ENCODE results near the gene PUSL1. TPM values are rescaled to one million over a fixed set of nuclear protein-coding genes. Genes with fewer than 3 reads are reported as not detected.
A peak's percentile ranks its signal among the peaks of the same experiment; 100 is the strongest.

The PUSL1 gene
- total and polyA plus RNA-seq, 11 donors: 6.8 to 17.7 (median 10.3) TPM

DNA sequence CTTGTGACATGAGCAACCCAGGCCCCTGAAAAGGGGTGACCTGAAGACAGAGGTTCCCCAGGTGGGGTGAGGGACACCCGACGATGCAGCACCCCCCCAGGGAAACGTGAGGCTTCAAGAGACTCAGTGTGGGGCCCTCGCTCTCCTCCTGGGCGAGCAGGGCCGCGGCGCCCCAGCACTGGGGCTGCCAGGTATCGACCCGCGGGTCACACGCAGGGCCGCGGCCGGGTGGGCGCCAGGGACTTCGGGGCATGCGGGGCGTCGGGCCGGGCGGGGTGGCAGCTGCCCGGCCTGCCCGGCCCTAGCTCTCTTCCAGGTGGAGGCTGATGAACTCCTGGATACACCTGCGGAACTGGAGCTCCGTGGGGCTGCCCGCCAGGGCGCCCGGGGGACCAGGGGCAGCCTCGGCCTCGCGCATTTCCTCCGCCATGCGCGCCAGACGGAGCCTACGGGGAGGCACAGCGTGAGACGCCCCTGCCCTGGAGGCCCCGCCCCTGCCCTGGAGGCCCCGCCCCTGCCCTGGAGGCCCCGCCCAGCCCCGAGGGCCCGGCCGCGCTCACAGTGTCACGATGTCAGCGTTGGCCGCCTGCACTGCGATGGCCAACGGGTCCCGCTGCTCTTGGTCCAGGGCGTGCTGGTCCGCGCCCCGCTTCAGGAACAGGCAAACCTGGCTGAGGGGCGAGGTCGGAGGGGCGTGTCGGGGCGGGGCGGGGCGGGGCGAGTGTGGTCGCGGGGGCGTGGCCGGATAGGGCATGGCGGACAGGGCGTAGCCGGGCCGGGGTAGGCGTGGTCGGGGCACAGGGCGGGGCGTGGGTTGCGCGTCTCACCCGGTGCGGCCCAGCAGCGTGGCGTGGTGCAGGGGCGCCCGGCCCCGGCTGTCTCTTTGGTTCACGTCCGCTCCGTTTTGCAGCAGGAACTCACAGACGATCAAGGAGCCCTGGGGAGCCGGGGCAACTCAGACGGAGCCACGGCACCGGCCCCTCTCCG is 14.8 kb upstream of the PUSL1 start:
- H3K4me3 ChIP-seq: no peak overlapping the region
- no peaks in the 10 kb centered on the region for H3K27me3 ChIP-seq
- H3K4me1 ChIP-seq: peaks cover 0 to 15% (median 7%) of the 10 kb centered on the region in 12 donors
- DNase-seq (peak in 2 of 5 donors; percentile 24 to 65), ATAC-seq (peak in 2 of 4 donors; percentile 2 to 12)
- 81 to 84% (median 83%) methylated on average over 27 to 94 of the region's 94 CpGs for WGBS, 4 donors
- no peak overlapping the region for H3K27ac ChIP-seq
- intact Hi-C loops (cut with DNase I): loop anchor here in 9 of 10 donors (2.0 to 10.0 kb wide), 6 partner anchors 171 to 309 kb away; partner anchors contain the start of gene PERM1 (in 1 of the 9)
- no peaks in the 10 kb centered on the region for H3K9me3 ChIP-seq
- H3K36me3 ChIP-seq: peaks cover 0 to 47% (median 12%) of the 10 kb centered on the region in 9 donors
- TF ChIP-seq, protein P1, sequence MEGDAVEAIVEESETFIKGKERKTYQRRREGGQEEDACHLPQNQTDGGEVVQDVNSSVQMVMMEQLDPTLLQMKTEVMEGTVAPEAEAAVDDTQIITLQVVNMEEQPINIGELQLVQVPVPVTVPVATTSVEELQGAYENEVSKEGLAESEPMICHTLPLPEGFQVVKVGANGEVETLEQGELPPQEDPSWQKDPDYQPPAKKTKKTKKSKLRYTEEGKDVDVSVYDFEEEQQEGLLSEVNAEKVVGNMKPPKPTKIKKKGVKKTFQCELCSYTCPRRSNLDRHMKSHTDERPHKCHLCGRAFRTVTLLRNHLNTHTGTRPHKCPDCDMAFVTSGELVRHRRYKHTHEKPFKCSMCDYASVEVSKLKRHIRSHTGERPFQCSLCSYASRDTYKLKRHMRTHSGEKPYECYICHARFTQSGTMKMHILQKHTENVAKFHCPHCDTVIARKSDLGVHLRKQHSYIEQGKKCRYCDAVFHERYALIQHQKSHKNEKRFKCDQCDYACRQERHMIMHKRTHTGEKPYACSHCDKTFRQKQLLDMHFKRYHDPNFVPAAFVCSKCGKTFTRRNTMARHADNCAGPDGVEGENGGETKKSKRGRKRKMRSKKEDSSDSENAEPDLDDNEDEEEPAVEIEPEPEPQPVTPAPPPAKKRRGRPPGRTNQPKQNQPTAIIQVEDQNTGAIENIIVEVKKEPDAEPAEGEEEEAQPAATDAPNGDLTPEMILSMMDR (IDR thresholded peaks at IDR 0.05): no peak
- no peak for TF ChIP-seq POLR2A (IDR thresholded peaks at IDR 0.05)

DNA sequence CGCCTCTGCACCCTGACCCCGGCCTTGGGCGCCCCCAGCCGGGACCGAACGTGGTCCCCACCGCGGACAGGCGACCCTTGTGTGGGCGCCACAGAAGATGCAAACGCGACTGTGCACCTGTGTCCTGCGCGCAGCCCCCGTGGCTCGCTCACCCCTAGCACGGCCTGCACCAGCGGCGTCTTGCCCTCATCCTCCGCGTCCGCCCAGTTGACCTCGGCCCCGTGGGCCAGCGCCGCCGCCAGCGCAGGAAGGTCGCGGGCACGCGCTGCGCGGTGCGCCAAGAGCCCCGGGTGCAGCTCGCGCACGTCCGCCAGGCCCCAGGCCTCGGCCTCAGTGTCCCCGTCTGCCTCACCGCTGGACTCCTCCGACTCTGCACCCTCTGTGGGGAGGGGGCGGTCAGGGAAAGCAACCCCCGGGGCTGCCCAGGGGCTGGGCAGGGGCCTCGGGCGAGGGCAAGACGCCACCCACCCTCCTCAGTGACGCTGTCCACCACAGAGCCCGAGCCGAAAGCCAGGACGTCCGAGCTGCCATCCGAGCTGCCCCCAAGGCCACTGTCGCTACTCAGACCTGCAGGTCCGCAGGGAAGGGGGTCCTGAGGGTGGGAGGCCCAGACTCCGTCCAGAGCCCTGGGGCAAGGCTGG is 14.0 kb upstream of the PUSL1 start:
- intact Hi-C loops (cut with DNase I): loop anchor here in 6 of 10 donors (5.0 to 10.0 kb wide), 4 partner anchors 172 to 310 kb away; partner anchors contain the start of gene PERM1 (in 1 of the 6)
- Histone ChIP-seq H3K4me3 (no peak overlapping the region), H3K27ac (no peak overlapping the region), H3K27me3 (no peaks in the 10 kb centered on the region), H3K36me3 (peaks cover 0 to 47% (median 12%) of the 10 kb centered on the region in 9 donors), H3K9me3 (no peaks in the 10 kb centered on the region), H3K4me1 (peaks cover 0 to 15% (median 7%) of the 10 kb centered on the region in 12 donors)
- 88 to 94% (median 90%) methylated on average over 49 to 58 of the region's 58 CpGs for WGBS, 4 donors
- no peak for ATAC-seq
- DNase-seq: peak in 1 of 5 donors; percentile 33
- TF ChIP-seq, protein P1 (IDR thresholded peaks at IDR 0.05): no peak
- TF ChIP-seq POLR2A (IDR thresholded peaks at IDR 0.05): no peak

DNA sequence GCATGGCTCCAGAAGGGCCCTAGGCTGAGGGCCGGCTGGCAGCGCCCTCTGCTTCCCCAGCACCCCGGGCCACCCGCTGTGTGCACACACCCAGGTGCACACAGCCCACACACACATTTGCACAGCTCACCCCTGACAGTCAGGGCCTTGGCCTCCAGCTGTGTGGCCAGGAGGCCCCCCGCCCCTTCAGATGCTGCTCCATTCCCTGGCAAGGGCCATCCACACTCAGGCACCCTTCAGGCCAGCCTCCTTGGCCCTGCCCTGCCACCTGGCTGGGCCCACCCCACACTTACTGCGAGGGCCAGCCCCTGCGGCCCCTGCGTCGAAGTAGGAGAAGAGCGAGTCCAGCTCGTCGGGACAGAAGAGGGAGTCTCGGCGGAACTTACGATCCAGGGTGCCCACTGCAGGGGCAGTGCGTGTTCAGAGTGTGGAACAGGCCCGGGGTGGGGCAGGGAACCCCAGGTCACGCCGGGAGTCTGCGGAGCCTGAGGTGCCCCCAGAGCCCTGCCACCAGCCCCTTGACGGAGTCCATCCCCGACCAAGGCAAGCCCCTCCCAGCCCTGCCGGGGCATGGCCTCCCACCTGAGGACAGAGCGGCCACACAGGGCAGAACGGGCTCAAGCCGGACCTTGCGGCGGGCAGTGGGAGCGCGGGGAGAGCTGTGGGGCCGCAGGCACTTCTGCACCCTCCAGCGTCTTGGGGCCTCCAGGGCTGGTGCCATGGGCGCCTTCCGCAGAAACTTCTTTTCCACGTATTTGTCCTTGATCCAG is 13.1 kb upstream of the PUSL1 start:
- WGBS, 4 donors: 92 to 97% (median 95%) methylated on average over 18 to 35 of the region's 35 CpGs
- Histone ChIP-seq H3K36me3 (peaks cover 0 to 57% (median 12%) of the 10 kb centered on the region in 9 donors), H3K4me3 (no peak overlapping the region), H3K4me1 (peaks cover 0 to 15% (median 7%) of the 10 kb centered on the region in 12 donors), H3K27ac (no peak overlapping the region), H3K27me3 (no peaks in the 10 kb centered on the region), H3K9me3 (no peaks in the 10 kb centered on the region)
- TF ChIP-seq, protein P1 (IDR thresholded peaks at IDR 0.05): no peak
- TF ChIP-seq POLR2A (IDR thresholded peaks at IDR 0.05): no peak
- DNase-seq (no peak), ATAC-seq (no peak)
- intact Hi-C loops (cut with DNase I): loop anchor here in 2 of 10 donors (10.0 kb wide), 2 partner anchors 261 to 311 kb away; partner anchors contain the start of gene PERM1 (in 1 of the 2)
